HepG2 (cell line): ENCODE data around the gene TMEM129. TPM values are rescaled to one million over a fixed set of nuclear protein-coding genes. Genes with fewer than 3 reads are reported as not detected.

ENCODE experiments used
- BHLHE40 ChIP-seq: IDR thresholded peaks from 2 replicates; pipeline ENCODE4 v1.6.1; 2011; ENCODE audit warnings: low read length, improper control_type of control experiment
- HNF1B ChIP-seq: sonication (generic); formaldehyde crosslinking; IDR thresholded peaks from 2 replicates; pipeline ENCODE4 v1.5.1; 2020; ENCODE audit warnings: mild to moderate bottlenecking, moderate library complexity, missing genetic modification reagents
- MYNN ChIP-seq: sonication (generic); formaldehyde crosslinking; IDR thresholded peaks from 2 replicates; pipeline ENCODE4 v1.4.0; 2020; ENCODE audit warnings: mild to moderate bottlenecking, low read depth, missing genetic modification reagents
- PHF20 ChIP-seq: sonication (generic); formaldehyde crosslinking; IDR thresholded peaks from 2 replicates; pipeline ENCODE4 v1.5.0; 2020; ENCODE audit warnings: mild to moderate bottlenecking, missing genetic modification reagents
- PRDM15 ChIP-seq: sonication (generic); formaldehyde crosslinking; IDR thresholded peaks from 2 replicates; pipeline ENCODE4 v1.4.0; 2020; ENCODE audit warnings: missing genetic modification reagents
- RORA ChIP-seq: sonication (generic); formaldehyde crosslinking; IDR thresholded peaks from 2 replicates; pipeline ENCODE4 v1.5.0; 2020; ENCODE audit warnings: mild to moderate bottlenecking, missing genetic modification reagents, moderate library complexity
- SAFB2 ChIP-seq: sonication (generic); formaldehyde crosslinking; IDR thresholded peaks from 2 replicates; pipeline ENCODE4 v1.5.1; 2020; ENCODE audit warnings: missing genetic modification reagents, low read depth, mild to moderate bottlenecking, borderline replicate concordance
- SMARCE1 ChIP-seq: fragments of 450-650 bp; IDR thresholded peaks from 2 replicates; pipeline ENCODE4 v1.6.1; 2017; ENCODE audit warnings: borderline replicate concordance
- STAG1 ChIP-seq: sonication (generic); formaldehyde crosslinking; IDR thresholded peaks from 2 replicates; pipeline ENCODE4 v1.4.0; 2020; ENCODE audit warnings: missing genetic modification reagents
- THYN1 ChIP-seq: sonication (generic); formaldehyde crosslinking; IDR thresholded peaks from 2 replicates; pipeline ENCODE4 v1.8.1; 2023; ENCODE audit warnings: low read depth, mild to moderate bottlenecking, moderate library complexity, missing genetic modification reagents, borderline replicate concordance
- ZBTB4 ChIP-seq: sonication (generic); formaldehyde crosslinking; IDR thresholded peaks from 2 replicates; pipeline ENCODE4 v1.4.0; 2020; ENCODE audit warnings: missing genetic modification reagents, mild to moderate bottlenecking, borderline replicate concordance
- ZNF292 ChIP-seq: sonication (generic); formaldehyde crosslinking; IDR thresholded peaks from 2 replicates; pipeline ENCODE4 v1.8.1; 2022; ENCODE audit warnings: mild to moderate bottlenecking, low read depth, missing genetic modification reagents, borderline replicate concordance
- ZNF558 ChIP-seq: sonication (generic); formaldehyde crosslinking; IDR thresholded peaks from 2 replicates; pipeline ENCODE4 v1.9.0; 2022; ENCODE audit warnings: mild to moderate bottlenecking, missing genetic modification reagents, borderline replicate concordance
- polyA plus RNA-seq, 8 experiments: library from polyadenylated mRNA; depleted of rRNA in 3 of 8; stranded (reverse) in 7 of 8; unstranded in 1 of 8; fragments of >200 nt; fragmentation: Illumina TruSeq in 4 of 8; extraction: Trizol in 4 of 8; gene quantifications; 2 replicates each; pipeline versions ENCODE4 v1.2.1 to v1.2.3, GENCODE V29; 2011 to 2016; ENCODE audit warnings: low read depth in 4 of 8, missing spikeins in 1 of 8, mixed read lengths in 1 of 8; ENCODE audit not compliant: insufficient read depth in 1 of 8
- total RNA-seq, 5 experiments: library from RNA; depleted of rRNA; stranded (reverse); fragments of >200 nt; fragmentation: Illumina TruSeq; extraction: Trizol; gene quantifications; 2 replicates each; pipeline ENCODE4 v1.2.3, GENCODE V29; 2016; ENCODE audit warnings: low read depth in 1 of 5
- TF ChIP-seq, protein P1 (sequence below): sonication (generic); formaldehyde crosslinking; IDR thresholded peaks from 2 replicates; pipeline ENCODE4 v1.4.0; 2020; ENCODE audit warnings: missing genetic modification reagents, borderline replicate concordance
- TF ChIP-seq, protein P2 (sequence below): sonication (generic); formaldehyde crosslinking; IDR thresholded peaks from 2 replicates; pipeline ENCODE4 v1.5.1; 2020; ENCODE audit warnings: missing genetic modification reagents, mild to moderate bottlenecking, borderline replicate concordance

The TMEM129 gene
- total and polyA plus RNA-seq, 2 of the 13 experiments (the other 11 are each of a cell fraction or from before 2014, with no cell fraction given): 19.0 to 25.8 TPM

- no peak for TF ChIP-seq ZBTB4
- TF ChIP-seq RORA (CRISPR knock-in tag): no peak
- no peak; the same call in 1 of the 2 replicates for TF ChIP-seq ZNF558 (CRISPR knock-in tag)
- TF ChIP-seq HNF1B (CRISPR knock-in tag): no peak
- no peak for TF ChIP-seq SMARCE1
- TF ChIP-seq, protein P1, sequence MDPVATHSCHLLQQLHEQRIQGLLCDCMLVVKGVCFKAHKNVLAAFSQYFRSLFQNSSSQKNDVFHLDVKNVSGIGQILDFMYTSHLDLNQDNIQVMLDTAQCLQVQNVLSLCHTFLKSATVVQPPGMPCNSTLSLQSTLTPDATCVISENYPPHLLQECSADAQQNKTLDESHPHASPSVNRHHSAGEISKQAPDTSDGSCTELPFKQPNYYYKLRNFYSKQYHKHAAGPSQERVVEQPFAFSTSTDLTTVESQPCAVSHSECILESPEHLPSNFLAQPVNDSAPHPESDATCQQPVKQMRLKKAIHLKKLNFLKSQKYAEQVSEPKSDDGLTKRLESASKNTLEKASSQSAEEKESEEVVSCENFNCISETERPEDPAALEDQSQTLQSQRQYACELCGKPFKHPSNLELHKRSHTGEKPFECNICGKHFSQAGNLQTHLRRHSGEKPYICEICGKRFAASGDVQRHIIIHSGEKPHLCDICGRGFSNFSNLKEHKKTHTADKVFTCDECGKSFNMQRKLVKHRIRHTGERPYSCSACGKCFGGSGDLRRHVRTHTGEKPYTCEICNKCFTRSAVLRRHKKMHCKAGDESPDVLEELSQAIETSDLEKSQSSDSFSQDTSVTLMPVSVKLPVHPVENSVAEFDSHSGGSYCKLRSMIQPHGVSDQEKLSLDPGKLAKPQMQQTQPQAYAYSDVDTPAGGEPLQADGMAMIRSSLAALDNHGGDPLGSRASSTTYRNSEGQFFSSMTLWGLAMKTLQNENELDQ (CRISPR knock-in tag): peak; percentile 52; the same call in 1 of the 2 replicates
- 0 out of 2 replicates have a peak, but pooled peaks have one; percentile 12 for TF ChIP-seq SAFB2 (CRISPR knock-in tag)
- TF ChIP-seq PHF20 (CRISPR knock-in tag): peak; percentile 77
- TF ChIP-seq THYN1 (CRISPR knock-in tag): no peak
- no peak for TF ChIP-seq STAG1 (CRISPR knock-in tag)
- no peak for TF ChIP-seq PRDM15 (CRISPR knock-in tag)
- TF ChIP-seq ZNF292 (CRISPR knock-in tag): no peak
- peak; percentile 27; the same call in 1 of the 2 replicates for TF ChIP-seq BHLHE40
- TF ChIP-seq, protein P2, sequence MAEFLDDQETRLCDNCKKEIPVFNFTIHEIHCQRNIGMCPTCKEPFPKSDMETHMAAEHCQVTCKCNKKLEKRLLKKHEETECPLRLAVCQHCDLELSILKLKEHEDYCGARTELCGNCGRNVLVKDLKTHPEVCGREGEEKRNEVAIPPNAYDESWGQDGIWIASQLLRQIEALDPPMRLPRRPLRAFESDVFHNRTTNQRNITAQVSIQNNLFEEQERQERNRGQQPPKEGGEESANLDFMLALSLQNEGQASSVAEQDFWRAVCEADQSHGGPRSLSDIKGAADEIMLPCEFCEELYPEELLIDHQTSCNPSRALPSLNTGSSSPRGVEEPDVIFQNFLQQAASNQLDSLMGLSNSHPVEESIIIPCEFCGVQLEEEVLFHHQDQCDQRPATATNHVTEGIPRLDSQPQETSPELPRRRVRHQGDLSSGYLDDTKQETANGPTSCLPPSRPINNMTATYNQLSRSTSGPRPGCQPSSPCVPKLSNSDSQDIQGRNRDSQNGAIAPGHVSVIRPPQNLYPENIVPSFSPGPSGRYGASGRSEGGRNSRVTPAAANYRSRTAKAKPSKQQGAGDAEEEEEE (CRISPR knock-in tag): no peak
- TF ChIP-seq MYNN: no peak
Measured at GRCh38 chr4:1721003-1721665, at the start of gene TMEM129, which contains the start of gene TACC3 (continued).
